Tibial nerve (tissue), 4 donors: ENCODE measurements around the gene MYCN.
"Not testable (repeated sequence)": the region's sequence is repeated elsewhere in the genome, so short reads cannot be mapped to it uniquely, and the experiment has no call there.

Source experiments
- EP300 ChIP-seq, 2 donors: sonication (generic); formaldehyde crosslinking; IDR thresholded peaks; one replicate each; pipeline ENCODE4 v1.6.1; 2017; ENCODE audit warnings: antibody characterized with exemption in 2 of 2, mild to moderate bottlenecking in 1 of 2
- POLR2A ChIP-seq, 2 donors: fragments of 450-650 bp; IDR thresholded peaks; one replicate each; pipeline ENCODE4 v1.6.1; 2017; ENCODE audit warnings: antibody characterized with exemption in 2 of 2, mild to moderate bottlenecking in 2 of 2, moderate library complexity in 2 of 2
- TF ChIP-seq, protein P1 (sequence below), 5 experiments: fragments of 200-600 bp in 3 of 5; fragments of 450-650 bp in 2 of 5; sonication (generic) in 3 of 5; IDR thresholded peaks; one replicate each; pipeline ENCODE4 v1.5.1; 2016 to 2019; ENCODE audit warnings: antibody characterized with exemption in 5 of 5, mild to moderate bottlenecking in 3 of 5, moderate library complexity in 2 of 5

DNA sequence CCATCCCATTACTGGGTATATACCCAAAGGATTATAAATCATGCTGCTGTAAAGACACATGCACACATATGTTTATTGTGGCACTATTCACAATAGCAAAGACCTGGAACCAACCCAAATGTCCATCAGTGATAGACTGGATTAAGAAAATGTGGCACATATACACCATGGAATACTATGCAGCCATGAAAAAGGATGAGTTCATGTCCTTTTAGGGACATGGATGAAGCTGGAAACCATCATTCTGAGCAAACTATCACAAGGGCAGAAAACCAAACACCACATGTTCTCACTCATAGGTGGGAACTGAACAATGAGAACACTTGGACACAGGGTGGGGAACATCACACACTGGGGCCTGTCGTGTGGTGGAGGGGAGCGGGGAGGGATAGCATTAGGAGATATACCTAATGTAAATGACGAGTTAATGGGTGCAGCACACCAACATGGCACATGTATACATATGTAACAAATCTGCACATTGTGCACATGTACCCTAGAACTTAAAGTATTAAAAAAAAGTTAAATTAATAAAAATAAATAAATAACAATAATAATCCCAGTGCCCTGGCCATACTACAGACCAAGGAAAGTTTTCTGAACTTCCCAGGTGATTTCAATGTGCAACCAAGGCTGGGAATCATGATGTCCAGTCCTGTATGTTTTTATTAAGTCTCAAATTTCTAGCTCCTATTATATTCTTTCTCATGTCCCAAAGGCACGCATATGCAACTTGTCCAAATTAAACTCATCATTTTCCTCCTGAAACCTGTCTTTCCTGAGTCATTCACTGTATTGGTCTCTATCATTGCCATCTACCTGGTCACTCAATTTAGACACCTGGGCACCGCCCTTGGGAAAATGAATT lies 23.0 kb downstream of the MYCN start:
- not testable (repeated sequence) for TF ChIP-seq POLR2A, EP300 (IDR thresholded peaks at IDR 0.05)
- TF ChIP-seq, protein P1, sequence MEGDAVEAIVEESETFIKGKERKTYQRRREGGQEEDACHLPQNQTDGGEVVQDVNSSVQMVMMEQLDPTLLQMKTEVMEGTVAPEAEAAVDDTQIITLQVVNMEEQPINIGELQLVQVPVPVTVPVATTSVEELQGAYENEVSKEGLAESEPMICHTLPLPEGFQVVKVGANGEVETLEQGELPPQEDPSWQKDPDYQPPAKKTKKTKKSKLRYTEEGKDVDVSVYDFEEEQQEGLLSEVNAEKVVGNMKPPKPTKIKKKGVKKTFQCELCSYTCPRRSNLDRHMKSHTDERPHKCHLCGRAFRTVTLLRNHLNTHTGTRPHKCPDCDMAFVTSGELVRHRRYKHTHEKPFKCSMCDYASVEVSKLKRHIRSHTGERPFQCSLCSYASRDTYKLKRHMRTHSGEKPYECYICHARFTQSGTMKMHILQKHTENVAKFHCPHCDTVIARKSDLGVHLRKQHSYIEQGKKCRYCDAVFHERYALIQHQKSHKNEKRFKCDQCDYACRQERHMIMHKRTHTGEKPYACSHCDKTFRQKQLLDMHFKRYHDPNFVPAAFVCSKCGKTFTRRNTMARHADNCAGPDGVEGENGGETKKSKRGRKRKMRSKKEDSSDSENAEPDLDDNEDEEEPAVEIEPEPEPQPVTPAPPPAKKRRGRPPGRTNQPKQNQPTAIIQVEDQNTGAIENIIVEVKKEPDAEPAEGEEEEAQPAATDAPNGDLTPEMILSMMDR (IDR thresholded peaks at IDR 0.05) = not testable (repeated sequence)
